MM.1S (cell line): ENCODE results near the gene PET100.
A peak's percentile ranks its signal among the peaks of the same experiment; 100 is the strongest.

Experiments used
- DNase-seq: peaks from one replicate; pipeline ENCODE4 v3.0.0-alpha.2; 2015
- H2AFZ ChIP-seq: fragments of 300-600 bp; sonication (generic); 2 replicates; pipeline ENCODE4 v1.6.0; 2016; ENCODE audit warnings: antibody characterized with exemption, low read length
- H3F3A ChIP-seq: fragments of 300-600 bp; sonication (generic); 2 replicates; pipeline ENCODE4 v1.6.1; 2016; ENCODE audit warnings: mild to moderate bottlenecking, antibody characterized with exemption, low read length, moderate library complexity, mixed read lengths; ENCODE audit not compliant: insufficient read depth
- H3K27ac ChIP-seq: fragments of 300-600 bp; sonication (generic); 2 replicates; pipeline ENCODE4 v1.5.1; 2016; ENCODE audit warnings: mild to moderate bottlenecking, low read length
- H3K27me3 ChIP-seq: fragments of 300-600 bp; sonication (generic); replicated peaks from 2 replicates; pipeline ENCODE4 v1.6.0; 2016; ENCODE audit warnings: low read length; ENCODE audit not compliant: insufficient read depth
- H3K36me3 ChIP-seq: fragments of 300-600 bp; sonication (generic); replicated peaks from 2 replicates; pipeline ENCODE4 v1.6.1; 2016; ENCODE audit warnings: mild to moderate bottlenecking, low read length, mixed read lengths; ENCODE audit not compliant: insufficient read depth
- H3K4me1 ChIP-seq: fragments of 300-600 bp; sonication (generic); 2 replicates; pipeline ENCODE4 v1.6.1; 2016; ENCODE audit warnings: low read length, mixed read lengths
- H3K4me2 ChIP-seq: fragments of 300-600 bp; sonication (generic); 2 replicates; pipeline ENCODE4 v1.6.0; 2016; ENCODE audit warnings: low read depth, low read length
- H3K4me3 ChIP-seq: fragments of 300-600 bp; sonication (generic); 2 replicates; pipeline ENCODE4 v1.5.1; 2016; ENCODE audit warnings: low read length, mixed read lengths
- H3K79me2 ChIP-seq: fragments of 300-600 bp; sonication (generic); 2 replicates; pipeline ENCODE4 v1.6.1; 2016; ENCODE audit warnings: mixed run types, low read length, mixed read lengths
- H3K9ac ChIP-seq: fragments of 300-600 bp; sonication (generic); 2 replicates; pipeline ENCODE4 v1.6.1; 2016; ENCODE audit warnings: low read length, mixed read lengths
- H3K9me2 ChIP-seq: fragments of 300-600 bp; sonication (generic); replicated peaks from 2 replicates; pipeline ENCODE4 v1.6.1; 2016; ENCODE audit warnings: mild to moderate bottlenecking, low read length, mixed read lengths; ENCODE audit not compliant: insufficient read depth
- H3K9me3 ChIP-seq: fragments of 300-600 bp; sonication (generic); replicated peaks from 2 replicates; pipeline ENCODE4 v1.6.1; 2016; ENCODE audit warnings: mild to moderate bottlenecking, low read length, mixed read lengths; ENCODE audit not compliant: insufficient read depth
- H4K20me1 ChIP-seq: fragments of 300-600 bp; sonication (generic); 2 replicates; pipeline ENCODE4 v1.6.1; 2016; ENCODE audit warnings: mild to moderate bottlenecking, low read length, moderate library complexity, mixed read lengths; ENCODE audit not compliant: insufficient read depth
- EZH2 ChIP-seq: fragments of 300-600 bp; sonication (generic); optimal IDR thresholded peaks from 2 replicates; pipeline ENCODE3; 2017; ENCODE audit warnings: low read depth, mild to moderate bottlenecking, antibody characterized with exemption, low read length, mixed read lengths
- EZH2phosphoT487 ChIP-seq: fragments of 300-600 bp; sonication (generic); IDR thresholded peaks from 2 replicates; pipeline ENCODE4 v1.6.1; 2018; ENCODE audit warnings: antibody characterized with exemption, low read length
- TF ChIP-seq, protein P1 (sequence below): fragments of 300-600 bp; sonication (generic); IDR thresholded peaks from 2 replicates; pipeline ENCODE4 v1.5.1; 2016; ENCODE audit warnings: antibody characterized with exemption, low read length, mixed read lengths

Gene PET100

DNA sequence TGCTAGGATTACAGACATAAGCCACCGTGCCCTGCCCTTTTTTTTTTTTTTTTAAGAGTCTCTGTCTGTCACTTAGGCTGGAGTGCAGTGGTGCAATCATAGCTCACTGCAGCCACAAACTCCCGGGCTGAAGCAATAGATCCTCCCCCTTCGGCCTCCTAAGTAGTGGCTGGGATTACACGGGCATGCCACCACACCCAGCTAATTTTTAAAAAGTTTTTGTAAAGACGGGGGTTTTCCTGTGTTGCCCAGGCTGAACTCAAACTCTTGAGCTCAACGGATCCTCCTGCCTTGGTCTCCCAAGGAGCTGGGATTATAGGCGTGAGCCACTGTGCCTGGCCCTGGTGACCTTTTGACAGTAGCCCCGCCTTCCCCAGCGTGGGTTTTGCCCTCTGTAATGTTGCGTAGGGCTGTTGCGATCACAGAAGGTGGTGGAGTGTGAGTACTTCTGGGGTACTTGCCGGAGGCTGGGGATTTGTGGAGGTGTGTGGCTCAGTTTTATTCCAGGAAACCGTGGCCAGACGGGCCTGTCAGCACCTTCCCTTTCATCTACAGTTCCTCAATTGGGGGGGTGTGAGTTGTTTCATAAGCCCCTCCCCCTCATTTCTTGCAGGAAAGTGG is 27.6 kb downstream of the PET100 start:
- Histone ChIP-seq H3K9ac (no peak overlapping the region), H3K4me1 (no peaks in the 10 kb centered on the region)
- DNase-seq = no peak

DNA sequence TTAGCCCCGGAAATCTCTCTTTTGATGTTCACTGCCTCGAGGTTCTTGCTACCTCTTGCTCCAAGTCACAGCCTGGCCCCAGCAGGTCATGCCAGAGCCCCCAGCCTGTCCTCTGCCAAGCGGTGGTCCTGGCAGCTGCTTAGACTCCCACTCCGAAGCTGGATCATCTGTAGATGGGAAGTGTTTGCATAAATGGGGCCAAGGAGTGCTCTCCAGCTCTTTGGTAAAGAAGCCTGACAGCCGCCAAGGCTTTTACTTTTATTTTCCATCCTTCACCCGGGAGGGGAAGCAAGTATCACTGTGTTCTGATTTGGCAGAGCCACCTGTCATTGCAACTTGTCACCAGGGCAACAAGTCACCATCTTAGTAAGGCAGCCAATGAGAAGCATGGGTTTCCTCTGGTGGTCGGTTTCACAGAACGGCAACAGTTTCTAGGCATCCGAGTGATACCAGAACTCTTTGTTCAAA is 28.7 kb downstream of the PET100 start:
- H3K9me2 ChIP-seq = no peaks in the 10 kb centered on the region
- no peaks in the 10 kb centered on the region for H3K79me2 ChIP-seq
- no peaks in the 10 kb centered on the region for H3K36me3 ChIP-seq
- peak overlapping the region; percentile 73 for H3K4me2 ChIP-seq
- H3K4me3 ChIP-seq = peak overlapping the region; percentile 64
- TF ChIP-seq EZH2phosphoT487 (no peak), EZH2 (no peak)
- TF ChIP-seq, protein P1, sequence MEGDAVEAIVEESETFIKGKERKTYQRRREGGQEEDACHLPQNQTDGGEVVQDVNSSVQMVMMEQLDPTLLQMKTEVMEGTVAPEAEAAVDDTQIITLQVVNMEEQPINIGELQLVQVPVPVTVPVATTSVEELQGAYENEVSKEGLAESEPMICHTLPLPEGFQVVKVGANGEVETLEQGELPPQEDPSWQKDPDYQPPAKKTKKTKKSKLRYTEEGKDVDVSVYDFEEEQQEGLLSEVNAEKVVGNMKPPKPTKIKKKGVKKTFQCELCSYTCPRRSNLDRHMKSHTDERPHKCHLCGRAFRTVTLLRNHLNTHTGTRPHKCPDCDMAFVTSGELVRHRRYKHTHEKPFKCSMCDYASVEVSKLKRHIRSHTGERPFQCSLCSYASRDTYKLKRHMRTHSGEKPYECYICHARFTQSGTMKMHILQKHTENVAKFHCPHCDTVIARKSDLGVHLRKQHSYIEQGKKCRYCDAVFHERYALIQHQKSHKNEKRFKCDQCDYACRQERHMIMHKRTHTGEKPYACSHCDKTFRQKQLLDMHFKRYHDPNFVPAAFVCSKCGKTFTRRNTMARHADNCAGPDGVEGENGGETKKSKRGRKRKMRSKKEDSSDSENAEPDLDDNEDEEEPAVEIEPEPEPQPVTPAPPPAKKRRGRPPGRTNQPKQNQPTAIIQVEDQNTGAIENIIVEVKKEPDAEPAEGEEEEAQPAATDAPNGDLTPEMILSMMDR = no peak
- H3K27ac ChIP-seq = no peak overlapping the region
- no peaks in the 10 kb centered on the region for H3K9me3 ChIP-seq
- H3K4me1 ChIP-seq = no peaks in the 10 kb centered on the region
- H2AFZ ChIP-seq = peak overlapping the region; percentile 88
- H3F3A ChIP-seq = no peaks in the 10 kb centered on the region
- peaks cover 71% of the 10 kb centered on the region for H3K27me3 ChIP-seq
- no peaks in the 10 kb centered on the region for H4K20me1 ChIP-seq
- peak overlapping the region; percentile 38; the same call in 1 of the 2 replicates for H3K9ac ChIP-seq
- DNase-seq = peak; percentile 83

More for the DNA sequence above, 27.6 kb downstream of the PET100 start:
- Histone ChIP-seq H3K27me3 (peaks cover 66% of the 10 kb centered on the region), H3K9me3 (no peaks in the 10 kb centered on the region), H3K4me2 (no peak overlapping the region), H3F3A (no peaks in the 10 kb centered on the region), H3K79me2 (no peaks in the 10 kb centered on the region), H3K36me3 (no peaks in the 10 kb centered on the region), H3K27ac (no peak overlapping the region), H3K4me3 (no peak overlapping the region), H4K20me1 (no peaks in the 10 kb centered on the region), H3K9me2 (no peaks in the 10 kb centered on the region), H2AFZ (no peak overlapping the region)
- TF ChIP-seq, protein P1 = no peak
- TF ChIP-seq EZH2phosphoT487 (no peak), EZH2 (no peak)

DNA sequence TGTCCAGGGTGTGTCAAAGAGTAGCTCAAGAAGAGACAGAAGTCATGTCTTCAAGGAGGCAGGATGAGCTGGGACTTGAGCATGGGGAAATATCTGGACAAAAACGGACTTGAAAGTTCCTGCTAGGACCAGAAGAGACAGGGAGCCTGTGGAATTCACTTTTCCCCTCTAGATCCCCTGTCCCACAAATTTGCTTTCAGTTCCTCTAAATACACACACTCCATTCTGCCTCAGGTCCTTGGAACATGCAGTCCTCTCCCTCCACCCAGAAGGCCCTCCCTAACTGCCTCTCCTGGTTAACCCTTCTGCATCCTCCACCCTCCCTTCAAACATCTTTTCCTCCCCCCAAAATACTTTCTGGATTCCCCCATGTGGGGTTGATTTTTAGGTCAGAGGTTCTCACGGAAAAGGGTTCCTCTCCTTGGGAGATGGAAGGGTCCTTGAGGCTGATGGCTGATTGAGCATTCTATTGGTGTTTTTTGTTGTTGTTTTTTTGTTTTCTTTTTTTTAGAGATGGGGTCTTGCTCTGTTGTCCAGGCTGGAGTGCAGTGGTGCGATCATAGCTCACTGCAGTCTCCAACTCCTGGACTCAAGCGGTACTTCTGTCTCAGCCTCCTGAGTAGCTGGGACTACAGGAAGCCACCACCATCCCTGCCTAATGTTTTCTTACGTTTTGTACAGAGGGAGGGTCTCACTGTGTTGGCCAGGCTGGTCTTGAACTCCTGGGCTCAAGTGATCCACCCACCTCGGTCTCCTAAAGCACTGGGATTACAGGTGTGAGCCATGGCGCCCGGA is 32.3 kb downstream of the PET100 start:
- H3K36me3 ChIP-seq = no peaks in the 10 kb centered on the region
- H4K20me1 ChIP-seq = no peaks in the 10 kb centered on the region
- H3F3A ChIP-seq = no peaks in the 10 kb centered on the region
- H3K4me1 ChIP-seq = no peaks in the 10 kb centered on the region
- no peaks in the 10 kb centered on the region for H3K9me2 ChIP-seq
- H3K9ac ChIP-seq = no peak overlapping the region
- H3K27ac ChIP-seq = no peak overlapping the region
- H2AFZ ChIP-seq = no peak overlapping the region
- H3K9me3 ChIP-seq = no peaks in the 10 kb centered on the region
- peaks cover 82% of the 10 kb centered on the region for H3K27me3 ChIP-seq
- H3K4me2 ChIP-seq = no peak overlapping the region
- no peak for DNase-seq
- H3K4me3 ChIP-seq = no peak overlapping the region
- TF ChIP-seq, protein P1 = no peak
- no peak for TF ChIP-seq EZH2
- TF ChIP-seq EZH2phosphoT487 = no peak
- no peaks in the 10 kb centered on the region for H3K79me2 ChIP-seq
